Fibroblast of the aortic adventitia (primary cell): ENCODE results near the gene FANCE. TPM values are rescaled to one million over a fixed set of nuclear protein-coding genes. Genes with fewer than 3 reads are reported as not detected.
A peak's percentile ranks its signal among the peaks of the same experiment; 100 is the strongest.

Experiments used
- DNase-seq: peaks from one replicate; pipeline ENCODE4 v3.0.0-alpha.2; 2010; ENCODE audit warnings: low read depth
- H3K4me3 ChIP-seq: 2 replicates; pipeline ENCODE4 v1.5.1; 2011; ENCODE audit warnings: low read depth, mild to moderate bottlenecking, control low read depth, low read length, moderate library complexity
- CTCF ChIP-seq: IDR thresholded peaks from 2 replicates; pipeline ENCODE4 v1.5.1; 2011; ENCODE audit warnings: mild to moderate bottlenecking, low read length, control low read depth, inconsistent platforms; ENCODE audit not compliant: insufficient read depth
- total RNA-seq: library from RNA; depleted of rRNA; stranded (reverse); fragments of >200 nt; gene quantifications from 2 replicates; pipeline ENCODE4 v1.2.3, GENCODE V29; 2012; ENCODE audit warnings: low replicate concordance

FANCE gene
- total RNA-seq, 1 donor: 7.7 TPM

- no peak overlapping the region for H3K4me3 ChIP-seq
- no peak for TF ChIP-seq CTCF
- DNase-seq: no peak
Measured at GRCh38 chr6:35492974-35493284, 40.8 kb downstream of the FANCE start.

GRCh38 chr6:35493307-35493983 is 41.3 kb downstream of the FANCE start:
- no peak for DNase-seq
- H3K4me3 ChIP-seq: no peak overlapping the region
- TF ChIP-seq CTCF: no peak

- no peak overlapping the region for H3K4me3 ChIP-seq
- DNase-seq: no peak
- TF ChIP-seq CTCF: no peak
Measured at GRCh38 chr6:35494161-35494563, 42.0 kb downstream of the FANCE start.

- H3K4me3 ChIP-seq: peak overlapping the region; percentile 77
- DNase-seq: no peak
- TF ChIP-seq CTCF: no peak
Measured at GRCh38 chr6:35495258-35496035, 43.3 kb downstream of the FANCE start.

GRCh38 chr6:35496036-35496840 is 44.1 kb downstream of the FANCE start:
- no peak for TF ChIP-seq CTCF
- peak; percentile 27 for DNase-seq
- peak overlapping the region; percentile 77 for H3K4me3 ChIP-seq

- TF ChIP-seq CTCF: peak; percentile 4
- DNase-seq: peak; percentile 40
Measured at GRCh38 chr6:35496841-35497570, 44.9 kb downstream of the FANCE start, which contains the start of gene TEAD3. Gene TEAD3 (minus strand): TSS chr6:35497079.

More at GRCh38 chr6:35496841-35497570, 44.9 kb downstream of the FANCE start, which contains the start of gene TEAD3:
- H3K4me3 ChIP-seq: peak within 1 kb of the TSS; percentile 77
